Measurements from ENCODE around the gene TIMM23. TPM values are rescaled to one million over a fixed set of nuclear protein-coding genes. Genes with fewer than 3 reads are reported as not detected.
"Not testable (repeated sequence)": the region's sequence is repeated elsewhere in the genome, so short reads cannot be mapped to it uniquely, and the experiment has no call there.

The TIMM23 gene
- total RNA-seq, 1 donor from 2014 or later = 65.0 TPM

DNA sequence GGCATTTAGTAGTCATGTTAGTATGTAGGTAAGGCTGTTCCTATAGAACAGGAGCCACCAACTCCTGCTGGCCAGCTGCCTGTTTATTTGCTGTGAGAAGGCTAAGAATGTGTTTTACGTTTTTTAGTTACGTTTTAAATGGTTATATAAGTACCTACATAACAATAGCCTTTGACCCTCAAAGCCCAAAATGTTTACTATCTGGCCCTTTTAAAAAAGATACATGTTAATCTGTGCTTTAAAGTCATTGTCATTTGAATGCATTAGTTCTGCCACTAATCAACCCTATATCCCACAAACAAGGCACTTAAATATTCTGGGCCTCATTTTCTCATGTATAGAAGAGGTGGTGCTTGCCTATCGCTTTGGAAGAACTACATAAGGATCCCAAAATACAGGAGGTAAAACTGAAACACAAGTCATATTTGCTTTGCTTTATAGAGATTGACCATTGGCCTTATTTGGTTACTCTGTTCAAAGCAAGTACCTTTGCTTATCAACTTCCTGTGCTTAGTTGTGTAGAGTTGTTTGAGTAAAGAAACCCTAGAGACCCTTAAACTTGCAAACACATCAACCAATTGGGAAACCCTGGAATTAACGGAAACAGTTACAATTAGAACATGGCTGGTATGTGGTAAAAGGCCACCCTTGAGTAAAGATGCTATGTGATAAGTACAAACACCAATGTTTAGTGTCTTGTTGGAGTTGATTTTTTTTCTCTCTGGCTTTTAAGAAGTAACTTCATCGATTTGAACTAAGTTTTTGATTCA lies 25.9 kb downstream of the TIMM23 start:
- DNase-seq (ENCODE audit: extremely low spot score, unreplicated experiment) = no peak
- H3K27me3 Mint-ChIP-seq = no peaks in the 10 kb centered on the region
- H3K27ac Mint-ChIP-seq = no peak overlapping the region
- no peaks in the 10 kb centered on the region for H3K9me3 Mint-ChIP-seq
- H3K4me3 Mint-ChIP-seq = no peak overlapping the region
- H3K36me3 Mint-ChIP-seq = peaks cover 44% of the 10 kb centered on the region
- H3K4me1 Mint-ChIP-seq (ENCODE audit: unreplicated experiment) = no peaks in the 10 kb centered on the region
- TF ChIP-seq, protein P1, sequence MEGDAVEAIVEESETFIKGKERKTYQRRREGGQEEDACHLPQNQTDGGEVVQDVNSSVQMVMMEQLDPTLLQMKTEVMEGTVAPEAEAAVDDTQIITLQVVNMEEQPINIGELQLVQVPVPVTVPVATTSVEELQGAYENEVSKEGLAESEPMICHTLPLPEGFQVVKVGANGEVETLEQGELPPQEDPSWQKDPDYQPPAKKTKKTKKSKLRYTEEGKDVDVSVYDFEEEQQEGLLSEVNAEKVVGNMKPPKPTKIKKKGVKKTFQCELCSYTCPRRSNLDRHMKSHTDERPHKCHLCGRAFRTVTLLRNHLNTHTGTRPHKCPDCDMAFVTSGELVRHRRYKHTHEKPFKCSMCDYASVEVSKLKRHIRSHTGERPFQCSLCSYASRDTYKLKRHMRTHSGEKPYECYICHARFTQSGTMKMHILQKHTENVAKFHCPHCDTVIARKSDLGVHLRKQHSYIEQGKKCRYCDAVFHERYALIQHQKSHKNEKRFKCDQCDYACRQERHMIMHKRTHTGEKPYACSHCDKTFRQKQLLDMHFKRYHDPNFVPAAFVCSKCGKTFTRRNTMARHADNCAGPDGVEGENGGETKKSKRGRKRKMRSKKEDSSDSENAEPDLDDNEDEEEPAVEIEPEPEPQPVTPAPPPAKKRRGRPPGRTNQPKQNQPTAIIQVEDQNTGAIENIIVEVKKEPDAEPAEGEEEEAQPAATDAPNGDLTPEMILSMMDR (conservative IDR thresholded peaks at IDR 0.05) = no peak

DNA sequence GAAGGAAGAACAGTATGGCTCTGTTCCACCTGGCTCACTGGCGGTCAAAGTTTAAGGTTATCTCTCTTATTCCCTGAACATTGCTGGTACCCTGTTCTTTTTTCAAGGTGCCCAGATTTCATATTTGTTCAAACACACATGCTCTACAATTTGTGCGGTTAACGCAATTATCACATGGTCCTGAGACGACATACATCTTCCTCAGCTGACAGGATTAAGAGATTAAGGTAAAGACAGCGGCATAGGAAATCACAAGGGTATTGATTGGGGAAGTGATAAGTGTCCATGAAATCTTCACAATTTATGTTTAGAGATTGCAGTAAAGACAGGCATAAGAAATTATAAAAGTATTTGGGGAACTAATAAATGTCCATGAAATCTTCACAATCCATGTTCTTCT lies 27.7 kb downstream of the TIMM23 start:
- H3K27me3 Mint-ChIP-seq; H3K27ac Mint-ChIP-seq; H3K9me3 Mint-ChIP-seq; H3K4me3 Mint-ChIP-seq; H3K4me1 Mint-ChIP-seq (ENCODE audit: unreplicated experiment); DNase-seq (ENCODE audit: extremely low spot score, unreplicated experiment): not testable (repeated sequence)
- peaks cover 44% of the 10 kb centered on the region for H3K36me3 Mint-ChIP-seq

DNA sequence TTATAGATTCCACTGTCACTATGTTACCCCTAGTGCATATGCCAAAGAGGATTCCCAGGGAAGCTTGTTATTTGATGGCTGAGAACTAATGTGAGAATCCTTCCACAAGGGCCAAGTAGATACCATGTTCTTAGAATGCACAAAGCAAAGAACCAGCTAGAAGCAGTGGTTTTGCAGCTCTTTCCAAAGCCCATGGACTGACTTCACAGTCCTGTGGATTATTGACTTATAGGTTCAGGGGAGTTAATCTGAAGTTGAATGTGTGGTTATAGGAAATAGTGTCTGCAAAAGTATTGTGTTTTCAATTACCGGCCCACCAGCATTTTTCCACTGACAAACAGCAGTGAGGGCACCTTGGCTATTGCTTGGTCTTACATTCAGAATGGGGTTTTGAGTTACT lies 28.2 kb downstream of the TIMM23 start:
- Mint-ChIP-seq H3K4me1 (ENCODE audit: unreplicated experiment) (no peaks in the 10 kb centered on the region), H3K27ac (no peak overlapping the region), H3K36me3 (peaks cover 44% of the 10 kb centered on the region), H3K27me3 (no peaks in the 10 kb centered on the region), H3K9me3 (no peaks in the 10 kb centered on the region), H3K4me3 (no peak overlapping the region)
- DNase-seq (ENCODE audit: extremely low spot score, unreplicated experiment) = no peak
- TF ChIP-seq, protein P1 (conservative IDR thresholded peaks at IDR 0.05) = no peak

DNA sequence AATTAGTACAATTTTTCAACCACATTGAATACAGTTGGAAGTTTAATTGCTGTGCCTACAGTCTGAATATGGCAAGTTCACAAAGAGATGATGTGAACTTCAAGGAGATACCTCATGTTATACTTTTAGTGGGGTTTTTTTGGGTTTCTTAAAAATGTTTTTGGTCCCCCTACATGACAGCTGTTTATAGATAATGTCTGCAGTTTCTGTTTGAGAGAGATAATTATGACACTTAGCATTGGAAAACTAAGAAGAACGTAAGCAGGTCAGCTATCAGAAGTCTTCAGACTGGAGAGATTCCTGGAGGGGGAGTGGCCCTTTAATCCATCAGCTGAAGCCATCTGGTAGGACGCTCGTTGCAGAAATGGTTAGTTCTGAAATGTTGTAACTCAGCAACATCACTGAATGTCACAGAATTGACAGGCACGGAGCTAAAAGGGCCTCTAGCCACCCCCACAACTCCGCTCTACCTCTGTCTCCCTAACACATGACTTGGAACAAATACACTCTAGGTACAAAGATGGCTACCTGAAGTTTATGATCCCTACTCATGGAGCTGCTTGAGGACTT lies 29.0 kb downstream of the TIMM23 start:
- no peaks in the 10 kb centered on the region for H3K27me3 Mint-ChIP-seq
- TF ChIP-seq, protein P1 (conservative IDR thresholded peaks at IDR 0.05) = no peak
- no peak overlapping the region for H3K4me3 Mint-ChIP-seq
- peak overlapping the region; percentile 59 for H3K27ac Mint-ChIP-seq
- H3K4me1 Mint-ChIP-seq (ENCODE audit: unreplicated experiment) = no peaks in the 10 kb centered on the region
- no peaks in the 10 kb centered on the region for H3K9me3 Mint-ChIP-seq
- H3K36me3 Mint-ChIP-seq = peaks cover 44% of the 10 kb centered on the region
- DNase-seq (ENCODE audit: extremely low spot score, unreplicated experiment) = no peak

DNA sequence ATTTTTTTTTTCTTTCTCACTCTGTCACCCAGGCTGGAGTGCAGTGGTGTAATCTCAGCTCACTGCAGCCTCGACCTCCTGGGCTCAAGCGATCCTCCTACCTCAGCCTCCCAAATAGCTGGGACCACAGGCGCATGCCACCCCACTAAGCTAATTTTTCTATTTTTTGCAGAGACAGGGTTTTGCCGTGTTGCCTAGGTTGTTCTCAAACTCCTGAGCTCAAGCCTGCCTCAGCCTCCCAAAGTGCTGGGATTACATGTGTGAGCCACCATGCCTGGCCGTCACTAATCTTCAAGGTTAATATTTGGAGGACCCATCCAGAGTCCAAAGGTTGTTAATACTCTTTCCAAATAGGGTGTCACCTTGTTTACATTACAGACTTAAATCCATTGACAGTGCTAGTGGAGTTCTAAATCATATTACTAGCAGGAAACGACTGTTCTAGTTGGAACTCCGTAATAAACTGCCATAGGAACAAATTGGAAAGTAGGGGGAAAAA lies 29.9 kb downstream of the TIMM23 start:
- not testable (repeated sequence) for H3K4me1 Mint-ChIP-seq (ENCODE audit: unreplicated experiment); H3K27me3 Mint-ChIP-seq; H3K9me3 Mint-ChIP-seq; H3K4me3 Mint-ChIP-seq; DNase-seq (ENCODE audit: extremely low spot score, unreplicated experiment); H3K27ac Mint-ChIP-seq
- peaks cover 41% of the 10 kb centered on the region for H3K36me3 Mint-ChIP-seq

DNA sequence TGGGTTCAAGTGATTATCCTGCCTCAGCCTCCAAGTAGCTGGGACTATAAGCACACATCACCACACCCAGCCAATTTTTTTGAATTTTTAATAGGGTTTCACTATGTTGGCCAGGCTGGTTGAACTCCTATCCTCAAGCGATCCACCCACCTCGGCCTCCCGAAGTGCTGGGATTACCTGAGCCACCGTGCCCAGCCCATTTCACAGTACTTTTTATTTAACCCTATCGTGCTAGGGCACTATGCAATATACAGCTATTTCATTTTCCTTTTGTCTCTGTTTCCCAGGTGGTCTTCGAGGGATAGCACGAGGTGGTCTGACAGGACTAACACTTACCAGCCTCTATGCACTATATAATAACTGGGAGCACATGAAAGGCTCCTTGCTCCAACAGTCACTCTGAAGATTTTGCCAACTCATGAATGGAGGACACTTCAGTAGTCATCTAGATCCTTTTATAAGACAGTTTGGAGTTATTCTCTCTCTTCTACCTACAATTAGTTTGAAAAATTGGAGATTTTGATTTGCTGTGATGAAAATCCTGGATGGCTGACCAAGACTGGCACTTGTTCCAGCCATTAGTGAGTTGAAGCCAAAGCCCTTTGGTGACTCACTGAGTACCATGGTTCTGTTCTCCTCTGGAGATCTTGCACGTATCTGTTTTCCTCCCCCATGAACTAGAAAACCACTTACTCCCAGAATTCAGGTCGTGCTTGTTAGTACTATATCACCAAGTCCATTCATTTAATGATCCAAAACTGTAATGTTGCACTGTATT lies 30.8 kb downstream of the TIMM23 start:
- TF ChIP-seq, protein P1 (conservative IDR thresholded peaks at IDR 0.05) = no peak
- no peak for DNase-seq (ENCODE audit: extremely low spot score, unreplicated experiment)
- no peaks in the 10 kb centered on the region for H3K4me1 Mint-ChIP-seq (ENCODE audit: unreplicated experiment)
- H3K27ac Mint-ChIP-seq = no peak overlapping the region
- peaks cover 1% of the 10 kb centered on the region for H3K9me3 Mint-ChIP-seq
- no peaks in the 10 kb centered on the region for H3K27me3 Mint-ChIP-seq
- H3K36me3 Mint-ChIP-seq = peaks cover 38% of the 10 kb centered on the region
- no peak overlapping the region for H3K4me3 Mint-ChIP-seq
